Measurements from ENCODE around the gene STIP1.

DNA sequence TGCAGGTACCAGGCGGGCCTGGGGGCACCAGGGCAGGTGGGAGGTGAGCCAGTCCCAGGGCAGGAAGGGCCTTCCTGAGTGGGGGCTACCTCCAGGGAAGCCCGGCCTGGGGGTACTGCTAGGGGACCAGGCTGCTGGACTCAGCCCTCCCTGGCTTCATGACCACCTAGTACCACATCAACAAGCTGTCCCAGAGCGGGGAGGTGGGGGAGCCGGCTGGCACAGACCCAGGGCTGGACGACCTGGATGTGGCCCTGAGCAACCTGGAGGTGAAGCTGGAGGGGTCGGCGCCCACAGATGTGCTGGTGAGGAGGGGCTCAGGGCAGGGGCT, 33.3 kb downstream of the STIP1 start:
- TF ChIP-seq CTCF (IDR thresholded peaks at IDR 0.05 in 4 of 5, conservative IDR thresholded peaks at IDR 0.05 in 1 of 5) (no peak), POLR2A (IDR thresholded peaks at IDR 0.05) (no peak)
